IMR-90 (cell line): Measurements from ENCODE around the gene DYNLRB1. TPM values are rescaled to one million over a fixed set of nuclear protein-coding genes. Genes with fewer than 3 reads are reported as not detected.

Source experiments
- ATAC-seq: fragments of 200-7000 bp; cut with Tn5 transposase; 2 replicates; pipeline ENCODE4 v1.9.1; 2020; ENCODE audit warnings: low read depth, mild to moderate bottlenecking, moderate library complexity
- BruUV-seq: library from RNA; stranded (reverse); fragments of 400-500 nt; replicated peaks from 2 replicates; lab custom pipeline; 2021; lab: Mats Ljungman, UMichigan
- CTCF ChIA-PET: fragments of 300-600 bp; formaldehyde crosslinking; extraction: SDS; loops from one replicate; lab custom pipeline; 2021; ENCODE audit warnings: antibody characterized with exemption; lab: Yijun Ruan, JAX
- POLR2A ChIA-PET: fragments of 300-600 bp; sonication (Branson Sonifier 250); formaldehyde crosslinking; loops from one replicate; lab custom pipeline; 2022; ENCODE audit warnings: antibody characterized with exemption; ENCODE audit not compliant: unreplicated experiment; lab: Charles Lee
- DNase-seq: peaks from one replicate; pipeline ENCODE4 v3.0.0; 2013
- H2AFZ ChIP-seq: replicated peaks from 2 replicates; pipeline ENCODE3; 2013; ENCODE audit warnings: low read length, mild to moderate bottlenecking; ENCODE audit not compliant: poor library complexity
- H2AK5ac ChIP-seq: 2 replicates; pipeline ENCODE4 v1.6.1; 2013; ENCODE audit warnings: low read depth, low read length, inconsistent platforms
- H2AK9ac ChIP-seq: replicated peaks from 2 replicates; pipeline ENCODE3; 2013; ENCODE audit warnings: mild to moderate bottlenecking, low read depth, low read length, moderate library complexity; ENCODE audit not compliant: poor library complexity
- H2BK120ac ChIP-seq: 2 replicates; pipeline ENCODE4 v1.6.1; 2013; ENCODE audit warnings: low read depth, low read length, inconsistent platforms
- H2BK15ac ChIP-seq: 3 replicates; pipeline ENCODE4 v1.6.1; 2013; ENCODE audit warnings: low read depth, low read length, inconsistent platforms
- H2BK20ac ChIP-seq: 2 replicates; pipeline ENCODE4 v1.6.1; 2013; ENCODE audit warnings: low read depth, mild to moderate bottlenecking, inconsistent platforms, low read length, moderate library complexity
- H2BK5ac ChIP-seq: 2 replicates; pipeline ENCODE4 v1.6.1; 2013; ENCODE audit warnings: mild to moderate bottlenecking, low read depth, low read length, inconsistent platforms; ENCODE audit not compliant: poor library complexity, severe bottlenecking
- H3K14ac ChIP-seq: replicated peaks from 2 replicates; pipeline ENCODE4 v1.6.1; 2013; ENCODE audit warnings: low read depth, low read length, inconsistent platforms
- H3K18ac ChIP-seq: 2 replicates; pipeline ENCODE4 v1.6.1; 2013; ENCODE audit warnings: low read depth, low read length, control low read depth
- H3K23ac ChIP-seq: 2 replicates; pipeline ENCODE4 v1.6.1; 2013; ENCODE audit warnings: low read depth, low read length, inconsistent platforms
- H3K27ac ChIP-seq: 2 replicates; pipeline ENCODE4 v1.5.1; 2013; ENCODE audit warnings: mild to moderate bottlenecking, control low read depth, low read length; ENCODE audit not compliant: insufficient read depth
- H3K27me3 ChIP-seq: 2 replicates; pipeline ENCODE4 v1.6.1; 2013; ENCODE audit warnings: low read length; ENCODE audit not compliant: control insufficient read depth, insufficient read depth
- H3K36me3 ChIP-seq: 2 replicates; pipeline ENCODE4 v1.6.1; 2013; ENCODE audit warnings: low read length, mixed read lengths; ENCODE audit not compliant: control insufficient read depth, insufficient read depth
- H3K4ac ChIP-seq: 2 replicates; pipeline ENCODE4 v1.6.1; 2013; ENCODE audit warnings: low read depth, low read length, inconsistent platforms
- H3K4me1 ChIP-seq: 2 replicates; pipeline ENCODE4 v1.6.1; 2013; ENCODE audit warnings: low read length, mixed read lengths; ENCODE audit not compliant: control insufficient read depth, insufficient read depth
- H3K4me2 ChIP-seq: 2 replicates; pipeline ENCODE4 v1.6.1; 2013; ENCODE audit warnings: low read depth, mild to moderate bottlenecking, control low read depth, low read length, moderate library complexity
- H3K4me3 ChIP-seq: 2 replicates; pipeline ENCODE4 v1.5.1; 2013; ENCODE audit warnings: low read depth, mild to moderate bottlenecking, control low read depth, low read length, moderate library complexity; ENCODE audit not compliant: insufficient read depth
- H3K56ac ChIP-seq: 2 replicates; pipeline ENCODE4 v1.6.1; 2013; ENCODE audit warnings: low read length, inconsistent platforms; ENCODE audit not compliant: insufficient read depth; ENCODE audit errors: extremely low read depth
- H3K79me1 ChIP-seq, 2 experiments: 2 replicates each; pipeline ENCODE4 v1.6.1; 2013; ENCODE audit warnings: low read length in 2 of 2, inconsistent platforms in 1 of 2, low read depth in 1 of 2
- H3K9ac ChIP-seq: 2 replicates; pipeline ENCODE4 v1.6.1; 2013; ENCODE audit warnings: low read depth, low read length, control low read depth
- H3K9me1 ChIP-seq: 2 replicates; pipeline ENCODE4 v1.6.1; 2013; ENCODE audit warnings: low read length, inconsistent platforms; ENCODE audit not compliant: insufficient read depth
- H3K9me3 ChIP-seq: 2 replicates; pipeline ENCODE4 v1.6.1; 2013; ENCODE audit warnings: low read length; ENCODE audit not compliant: control insufficient read depth, insufficient read depth
- H4K20me1 ChIP-seq: 2 replicates; pipeline ENCODE4 v1.6.1; 2013; ENCODE audit warnings: low read length, inconsistent platforms; ENCODE audit not compliant: insufficient read depth
- H4K5ac ChIP-seq: 2 replicates; pipeline ENCODE4 v1.6.1; 2013; ENCODE audit warnings: mild to moderate bottlenecking, low read depth, low read length, control low read depth
- H4K8ac ChIP-seq, 2 experiments: 2 replicates each; pipeline ENCODE4 v1.6.1; 2013; ENCODE audit warnings: low read depth in 2 of 2, low read length in 2 of 2, control low read depth in 1 of 2, inconsistent platforms in 1 of 2
- H4K91ac ChIP-seq: 2 replicates; pipeline ENCODE4 v1.6.1; 2013; ENCODE audit warnings: low read depth, low read length, inconsistent platforms; ENCODE audit not compliant: insufficient read depth
- MAFK ChIP-seq: IDR thresholded peaks from 2 replicates; pipeline ENCODE4 v1.6.1; 2012; ENCODE audit warnings: low read depth, low read length, improper control_type of control experiment
- MXI1 ChIP-seq: IDR thresholded peaks from 2 replicates; pipeline ENCODE4 v1.6.1; 2012; ENCODE audit warnings: low read depth, mild to moderate bottlenecking, low read length, moderate library complexity, borderline replicate concordance
- NFE2L2 ChIP-seq: fragments of 150-350 bp; IDR thresholded peaks from 2 replicates; pipeline ENCODE4 v1.6.1; 2016; ENCODE audit warnings: low read depth, mild to moderate bottlenecking, low read length
- SMC3 ChIP-seq: fragments of 150-350 bp; IDR thresholded peaks from 2 replicates; pipeline ENCODE4 v1.6.1; 2016; ENCODE audit warnings: low read depth, mild to moderate bottlenecking, antibody characterized with exemption, low read length, moderate library complexity
- WGBS, 2 experiments: methylation state at CpG; one replicate each; pipeline versions ENCODE4 v1.1.5 to v1.1.7; 2013; ENCODE audit warnings: missing lambda C conversion rate in 2 of 2; ENCODE audit not compliant: insufficient read length in 1 of 2; ENCODE audit errors: extremely low coverage in 2 of 2; 5-methylcytosine and 5-hydroxymethylcytosine counted together
- dilution Hi-C: fragments of 300-500 bp; cut with HindIII; formaldehyde crosslinking; loops from one replicate; pipeline ENCODE4 v1.14.3; 2018; ENCODE audit warnings: low sequenced_read_pairs; ENCODE audit not compliant: unreplicated experiment
- in situ Hi-C: fragments of 300-500 bp; cut with MboI; formaldehyde crosslinking; loops from 3 replicates; pipeline ENCODE4 v1.14.3; 2019; ENCODE audit warnings: low sequenced_read_pairs, inconsistent platforms, mixed read lengths
- intact Hi-C: fragments of 100-400 bp; cut with micrococcal nuclease; formaldehyde crosslinking; loops from 2 replicates; pipeline ENCODE4 v1.10.0; 2022
- polyA plus RNA-seq, 3 experiments: library from polyadenylated mRNA; depleted of rRNA; stranded (reverse); fragments of >200 nt; gene quantifications; 2 replicates each; pipeline ENCODE4 v1.2.3, GENCODE V29; 2012; ENCODE audit warnings: low replicate concordance in 1 of 3
- total RNA-seq: library from RNA; depleted of rRNA; stranded (reverse); fragments of >200 nt; gene quantifications from 2 replicates; pipeline ENCODE4 v1.2.3, GENCODE V29; 2012

Gene DYNLRB1
- total and polyA plus RNA-seq, 2 of the 4 experiments (the other 2 are of a cell fraction), result 82.4 to 380 TPM

DNA sequence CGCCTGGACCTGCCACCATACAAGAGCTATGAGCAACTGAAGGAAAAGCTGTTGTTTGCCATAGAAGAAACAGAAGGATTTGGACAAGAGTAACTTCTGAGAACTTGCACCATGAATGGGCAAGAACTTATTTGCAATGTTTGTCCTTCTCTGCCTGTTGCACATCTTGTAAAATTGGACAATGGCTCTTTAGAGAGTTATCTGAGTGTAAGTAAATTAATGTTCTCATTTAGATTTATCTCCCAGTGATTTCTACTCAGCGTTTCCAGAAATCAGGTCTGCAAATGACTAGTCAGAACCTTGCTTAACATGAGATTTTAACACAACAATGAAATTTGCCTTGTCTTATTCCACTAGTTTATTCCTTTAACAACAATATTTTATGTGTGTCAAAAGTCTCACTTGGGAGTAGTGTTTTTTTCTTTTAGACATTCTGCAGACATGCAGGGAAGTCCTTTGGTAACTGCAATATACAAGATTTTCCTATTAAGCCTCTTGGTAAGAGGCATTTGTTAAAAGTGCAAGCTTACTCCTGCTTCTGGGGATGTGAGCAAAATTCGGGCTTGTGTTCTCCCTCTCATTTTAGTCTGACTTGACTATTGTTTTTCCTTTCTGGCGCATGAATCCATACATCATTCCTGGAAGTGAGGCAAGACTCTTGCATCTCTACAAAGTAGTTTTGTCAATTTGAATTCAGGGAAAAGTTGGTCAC, 8.4 kb upstream of the DYNLRB1 start:
- Histone ChIP-seq H3K9me3 (no peaks in the 10 kb centered on the region), H3K9ac (no peak overlapping the region), H3K4ac (no peak overlapping the region), H3K27me3 (no peaks in the 10 kb centered on the region), H2AK9ac (no peak overlapping the region), H4K91ac (no peak overlapping the region), H2BK5ac (no peak overlapping the region), H2BK20ac (no peak overlapping the region), H3K23ac (no peak overlapping the region), H4K20me1 (no peaks in the 10 kb centered on the region; the same call in 1 of the 2 replicates), H2BK120ac (no peak overlapping the region), H3K36me3 (peaks cover 36% of the 10 kb centered on the region), H3K4me1 (no peaks in the 10 kb centered on the region), H3K4me2 (no peak overlapping the region), H2AK5ac (no peak overlapping the region), H2AFZ (no peak overlapping the region), H2BK15ac (no peak overlapping the region), H4K8ac (no peak overlapping the region), H3K79me1 (peaks cover 18 to 39% of the 10 kb centered on the region in 2 experiments), H4K5ac (no peak overlapping the region), H3K4me3 (no peak overlapping the region), H3K27ac (no peak overlapping the region), H3K14ac (no peak overlapping the region), H3K56ac (no peak overlapping the region), H3K9me1 (peaks cover 12% of the 10 kb centered on the region), H3K18ac (no peak overlapping the region)
- TF ChIP-seq MAFK, result no peak
- TF ChIP-seq SMC3, result no peak
- no peak for TF ChIP-seq MXI1
- no peak for TF ChIP-seq NFE2L2
- in situ Hi-C loops (no loop called here), dilution Hi-C loops (no loop called here), intact Hi-C loops (no loop called here)
- no TSS peak for BruUV-seq
- POLR2A ChIA-PET, result no interaction called here
- no peak for DNase-seq
- WGBS, 2 experiments, result no CpG with 5 or more reads among the region's 4 CpGs
- CTCF ChIA-PET, result interaction anchor here (0.7 kb wide), 1 partner anchor 195 kb away, joined by 3 read pairs; no protein-coding TSS in a partner anchor
- ATAC-seq, result no peak
